MCF 10A (cell line): ENCODE data around the gene NAP1L5. TPM values are rescaled to one million over a fixed set of nuclear protein-coding genes. Genes with fewer than 3 reads are reported as not detected.

Source experiments
- BruUV-seq: library from RNA; stranded (reverse); fragments of 400-500 nt; replicated peaks from 2 replicates; lab custom pipeline; 2021; lab: Mats Ljungman, UMichigan
- CTCF ChIA-PET: fragments of 300-600 bp; sonication (Branson Sonifier 250); formaldehyde crosslinking; extraction: SDS; loops from one replicate; lab custom pipeline; 2021; ENCODE audit warnings: antibody characterized with exemption, inconsistent platforms; lab: Yijun Ruan, JAX
- POLR2A ChIA-PET: fragments of 300-600, 350-650 bp; sonication (Branson Sonifier 250); formaldehyde crosslinking; extraction: SDS; loops from one replicate; lab custom pipeline; 2020; ENCODE audit warnings: antibody characterized with exemption, inconsistent platforms; lab: Yijun Ruan, JAX
- DNase-seq: peaks from one replicate; pipeline ENCODE4 v3.0.0-alpha.2; 2018; ENCODE audit not compliant: unreplicated experiment
- H3K27ac Mint-ChIP-seq: one replicate; pipeline ENCODE4 v1.8.0; 2022; ENCODE audit warnings: mild to moderate bottlenecking, low read depth, mixed read lengths; ENCODE audit not compliant: unreplicated experiment
- H3K27me3 Mint-ChIP-seq: one replicate; pipeline ENCODE4 v1.8.0; 2022; ENCODE audit warnings: mixed read lengths; ENCODE audit not compliant: insufficient read depth, unreplicated experiment
- H3K36me3 Mint-ChIP-seq: one replicate; pipeline ENCODE4 v1.8.0; 2022; ENCODE audit warnings: mild to moderate bottlenecking, moderate library complexity, mixed read lengths; ENCODE audit not compliant: insufficient read depth, unreplicated experiment
- H3K4me1 Mint-ChIP-seq: one replicate; pipeline ENCODE4 v1.8.0; 2022; ENCODE audit warnings: mixed read lengths; ENCODE audit not compliant: insufficient read depth, unreplicated experiment
- H3K4me3 Mint-ChIP-seq: one replicate; pipeline ENCODE4 v1.8.0; 2022; ENCODE audit warnings: mild to moderate bottlenecking, moderate library complexity, mixed read lengths; ENCODE audit not compliant: unreplicated experiment
- H3K9me3 Mint-ChIP-seq: one replicate; pipeline ENCODE4 v1.8.0; 2022; ENCODE audit warnings: mixed read lengths; ENCODE audit not compliant: unreplicated experiment
- intact Hi-C: fragments of 100-400 bp; cut with micrococcal nuclease; formaldehyde crosslinking; loops from 2 replicates; pipeline ENCODE4 v1.14.1; 2022
- total RNA-seq: library from RNA; stranded (reverse); gene quantifications from 2 replicates; pipeline ENCODE4 v1.2.3, GENCODE V29; 2022
- TF ChIP-seq, protein P1 (sequence below): fragments of 200-600 bp; IDR thresholded peaks from one replicate; pipeline ENCODE4 v1.8.0; 2022; ENCODE audit warnings: antibody characterized with exemption, mild to moderate bottlenecking; ENCODE audit not compliant: unreplicated experiment

Gene NAP1L5
- total RNA-seq, 1 experiment from 2014 or later = 0.30 TPM

DNA sequence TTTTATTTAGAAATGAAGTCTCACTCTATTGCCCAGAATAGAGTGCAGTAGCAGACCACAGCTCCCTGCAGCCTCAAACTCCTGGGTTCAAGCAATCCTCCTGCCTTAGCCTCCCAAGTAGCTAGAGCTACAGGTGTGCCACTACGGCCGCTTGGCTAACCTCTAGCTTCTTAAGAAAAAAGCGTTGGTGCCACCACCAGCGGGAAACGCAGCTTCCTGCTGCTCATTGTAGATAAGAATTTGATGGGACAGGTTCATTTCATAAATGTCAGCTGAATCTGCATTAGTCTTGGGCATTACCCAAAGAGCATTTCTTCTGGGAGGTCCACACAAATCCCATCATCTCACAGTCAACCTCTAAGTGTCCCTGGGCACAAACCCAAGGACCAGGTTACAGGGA is 33.2 kb upstream of the NAP1L5 start:
- no TSS peak for BruUV-seq
- Mint-ChIP-seq H3K27ac (no peak overlapping the region), H3K4me1 (no peaks in the 10 kb centered on the region), H3K27me3 (no peaks in the 10 kb centered on the region), H3K9me3 (no peaks in the 10 kb centered on the region), H3K4me3 (no peak overlapping the region), H3K36me3 (peaks cover 52% of the 10 kb centered on the region)
- no peak for DNase-seq
- POLR2A ChIA-PET = no interaction called here
- intact Hi-C loops = no loop called here
- TF ChIP-seq, protein P1, sequence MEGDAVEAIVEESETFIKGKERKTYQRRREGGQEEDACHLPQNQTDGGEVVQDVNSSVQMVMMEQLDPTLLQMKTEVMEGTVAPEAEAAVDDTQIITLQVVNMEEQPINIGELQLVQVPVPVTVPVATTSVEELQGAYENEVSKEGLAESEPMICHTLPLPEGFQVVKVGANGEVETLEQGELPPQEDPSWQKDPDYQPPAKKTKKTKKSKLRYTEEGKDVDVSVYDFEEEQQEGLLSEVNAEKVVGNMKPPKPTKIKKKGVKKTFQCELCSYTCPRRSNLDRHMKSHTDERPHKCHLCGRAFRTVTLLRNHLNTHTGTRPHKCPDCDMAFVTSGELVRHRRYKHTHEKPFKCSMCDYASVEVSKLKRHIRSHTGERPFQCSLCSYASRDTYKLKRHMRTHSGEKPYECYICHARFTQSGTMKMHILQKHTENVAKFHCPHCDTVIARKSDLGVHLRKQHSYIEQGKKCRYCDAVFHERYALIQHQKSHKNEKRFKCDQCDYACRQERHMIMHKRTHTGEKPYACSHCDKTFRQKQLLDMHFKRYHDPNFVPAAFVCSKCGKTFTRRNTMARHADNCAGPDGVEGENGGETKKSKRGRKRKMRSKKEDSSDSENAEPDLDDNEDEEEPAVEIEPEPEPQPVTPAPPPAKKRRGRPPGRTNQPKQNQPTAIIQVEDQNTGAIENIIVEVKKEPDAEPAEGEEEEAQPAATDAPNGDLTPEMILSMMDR = no peak
- CTCF ChIA-PET = interaction anchor here (1.1 kb wide), 1 partner anchor 191 kb away, joined by 5 read pairs; no protein-coding TSS in a partner anchor

GRCh38 chr4:88729146-88729760 is 31.6 kb upstream of the NAP1L5 start:
- POLR2A ChIA-PET = no interaction called here
- H3K27ac Mint-ChIP-seq = no peak overlapping the region
- intact Hi-C loops = no loop called here

GRCh38 chr4:88728146-88728545 is 30.5 kb upstream of the NAP1L5 start:
- Mint-ChIP-seq H3K27ac (no peak overlapping the region), H3K36me3 (peaks cover 74% of the 10 kb centered on the region), H3K4me1 (no peaks in the 10 kb centered on the region), H3K4me3 (no peak overlapping the region), H3K27me3 (no peaks in the 10 kb centered on the region), H3K9me3 (no peaks in the 10 kb centered on the region)
- intact Hi-C loops = no loop called here
- DNase-seq = no peak
- ChIA-PET CTCF (no interaction called here), POLR2A (interaction anchor here (0.8 kb wide), 1 partner anchor 67 kb away, joined by 4 read pairs; no protein-coding TSS in a partner anchor)
- no TSS peak for BruUV-seq
- TF ChIP-seq, protein P1 = no peak

More at GRCh38 chr4:88729146-88729760, 31.6 kb upstream of the NAP1L5 start:
- Mint-ChIP-seq H3K36me3 (peaks cover 67% of the 10 kb centered on the region), H3K27me3 (no peaks in the 10 kb centered on the region), H3K4me3 (no peak overlapping the region), H3K4me1 (no peaks in the 10 kb centered on the region), H3K9me3 (no peaks in the 10 kb centered on the region)
- no peak for DNase-seq
- TF ChIP-seq, protein P1 = no peak
- no TSS peak for BruUV-seq
- CTCF ChIA-PET = no interaction called here

DNA sequence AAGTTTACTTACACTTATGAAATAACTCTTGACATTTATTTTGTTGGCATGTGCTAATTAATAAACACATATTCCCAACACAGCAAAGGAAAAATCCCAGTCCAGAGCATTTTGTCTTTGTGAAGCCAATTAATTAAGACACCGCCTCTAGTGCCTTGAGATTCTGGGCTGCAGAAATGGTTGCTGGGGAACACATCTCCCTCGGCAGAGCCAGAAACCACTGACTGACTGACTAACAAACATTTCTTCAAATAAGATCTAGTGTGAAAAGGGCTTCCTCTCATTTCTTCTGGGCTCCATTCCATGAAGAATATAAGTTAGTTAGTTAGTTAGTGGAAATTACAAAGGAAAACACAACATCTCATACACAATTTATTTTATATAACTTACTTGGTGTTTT is 28.4 kb upstream of the NAP1L5 start:
- BruUV-seq = no TSS peak
- intact Hi-C loops = no loop called here
- ChIA-PET POLR2A (no interaction called here), CTCF (interaction anchor here (1.8 kb wide), 1 partner anchor 10 kb away, joined by 5 read pairs; no protein-coding TSS in a partner anchor)
- H3K4me1 Mint-ChIP-seq = no peaks in the 10 kb centered on the region
- H3K9me3 Mint-ChIP-seq = no peaks in the 10 kb centered on the region
- DNase-seq = no peak
- TF ChIP-seq, protein P1 = no peak
- no peak overlapping the region for H3K4me3 Mint-ChIP-seq
- H3K36me3 Mint-ChIP-seq = peaks cover 70% of the 10 kb centered on the region
- H3K27ac Mint-ChIP-seq = no peak overlapping the region
- no peaks in the 10 kb centered on the region for H3K27me3 Mint-ChIP-seq
